Fibroblast of skin of back (primary cell): ENCODE results near the gene CCL4.
"Not testable (repeated sequence)": the region's sequence is repeated elsewhere in the genome, so short reads cannot be mapped to it uniquely, and the experiment has no call there.

Source experiments
- DNase-seq: peaks from one replicate; pipeline ENCODE4 v3.0.0-alpha.2; 2013

CCL4 gene

DNA sequence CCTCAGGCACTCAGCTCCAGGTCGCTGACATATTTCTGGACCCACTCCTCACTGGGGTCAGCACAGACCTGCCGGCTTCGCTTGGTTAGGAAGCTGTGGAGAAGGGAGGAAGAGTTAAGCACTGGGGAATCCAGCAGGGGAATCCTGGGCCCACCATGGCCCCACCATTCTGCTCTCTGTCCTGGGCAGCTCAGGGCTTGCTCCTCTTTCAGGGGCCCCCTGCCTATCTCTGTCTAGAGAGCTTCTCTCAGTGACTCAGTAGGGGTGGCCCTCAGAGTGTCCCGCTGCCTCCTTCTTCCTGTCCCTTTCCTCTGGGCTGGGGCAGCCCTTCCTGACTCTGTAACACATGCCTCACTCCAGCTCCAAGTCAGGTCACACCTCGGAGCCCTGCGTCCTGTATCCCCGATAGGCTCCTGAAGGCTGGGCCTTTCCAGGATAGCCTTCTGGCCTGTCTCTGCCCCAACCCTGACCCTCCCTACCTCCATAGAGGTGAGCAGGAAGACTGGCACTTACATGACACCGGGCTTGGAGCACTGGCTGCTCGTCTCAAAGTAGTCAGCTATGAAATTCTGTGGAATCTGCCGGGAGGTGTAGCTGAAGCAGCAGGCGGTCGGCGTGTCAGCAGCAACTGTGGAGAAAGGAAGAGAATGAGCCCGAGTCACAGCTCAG lies 14.8 kb upstream of the CCL4 start:
- no peak for DNase-seq

GRCh38 chr17:36089339-36089865 lies 14.2 kb upstream of the CCL4 start:
- no peak for DNase-seq

DNA sequence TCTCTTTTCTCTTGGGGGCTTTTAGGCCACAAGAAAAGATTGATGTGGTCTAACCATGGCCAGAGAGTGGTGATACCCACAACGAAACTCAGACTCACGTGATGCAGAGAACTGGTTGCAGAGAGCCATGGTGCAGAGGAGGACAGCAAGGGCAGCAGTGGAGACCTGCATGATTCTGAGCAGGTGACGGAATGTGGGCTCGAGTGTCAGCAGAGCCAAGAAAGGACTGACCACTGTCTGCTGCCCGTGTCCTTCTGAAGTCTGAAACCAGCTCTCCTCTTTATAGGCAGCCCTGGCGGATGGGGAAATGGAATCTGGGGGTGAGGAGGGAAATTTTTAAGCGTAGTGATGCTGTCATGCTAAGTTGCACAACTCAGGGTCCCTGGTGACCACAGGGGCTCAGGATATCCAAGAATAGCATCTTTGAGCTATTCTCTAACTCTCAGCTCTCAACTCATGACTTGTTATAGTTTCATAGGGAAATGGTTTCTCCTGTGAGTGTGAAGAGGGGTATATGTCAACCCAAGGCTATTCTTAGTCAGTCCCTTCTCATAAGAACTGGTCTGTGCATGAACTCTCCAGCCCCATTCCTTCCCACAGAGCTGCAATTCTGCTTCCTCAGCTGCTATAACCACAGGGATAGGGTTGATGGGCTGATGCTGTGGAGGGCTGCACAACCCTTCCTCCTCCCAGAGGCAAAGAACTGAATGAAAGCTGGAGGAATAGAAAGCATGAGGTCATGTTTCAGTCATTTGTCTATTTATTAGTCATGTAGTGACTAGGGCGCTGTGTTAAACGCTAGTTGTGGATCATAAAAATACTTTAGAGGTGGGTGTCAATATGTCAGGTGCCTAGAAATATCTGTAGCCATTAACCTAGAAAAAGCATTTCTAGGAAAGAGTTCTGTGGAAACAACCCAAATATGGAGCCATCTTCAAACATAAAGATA lies 13.5 kb upstream of the CCL4 start, which contains the start of gene CCL3:
Gene CCL3, minus strand, starts transcription at position 256 of the 949 bp plus-strand sequence. Its CDS starts 85 bp downstream, at position 171.
- DNase-seq = no peak

DNA sequence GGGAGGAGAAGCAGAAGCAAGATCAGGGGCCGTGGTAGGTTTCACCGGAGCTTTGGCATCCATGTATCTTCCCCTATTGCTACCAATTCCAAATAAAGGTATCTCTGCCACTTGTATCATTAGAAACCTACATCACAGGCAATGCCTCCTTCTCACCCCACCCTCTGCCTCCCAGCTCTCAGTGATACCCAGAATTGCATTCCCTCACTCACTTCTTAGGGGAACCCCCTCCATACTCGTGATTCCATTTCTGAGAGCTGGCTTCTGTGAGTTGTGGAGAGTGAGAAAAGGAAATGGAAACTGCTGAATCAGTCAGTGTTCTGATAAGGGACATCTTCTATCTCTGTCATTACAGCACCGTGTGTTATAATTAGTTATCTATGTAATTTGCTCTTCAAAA lies 11.4 kb upstream of the CCL4 start:
- DNase-seq = no peak

DNA sequence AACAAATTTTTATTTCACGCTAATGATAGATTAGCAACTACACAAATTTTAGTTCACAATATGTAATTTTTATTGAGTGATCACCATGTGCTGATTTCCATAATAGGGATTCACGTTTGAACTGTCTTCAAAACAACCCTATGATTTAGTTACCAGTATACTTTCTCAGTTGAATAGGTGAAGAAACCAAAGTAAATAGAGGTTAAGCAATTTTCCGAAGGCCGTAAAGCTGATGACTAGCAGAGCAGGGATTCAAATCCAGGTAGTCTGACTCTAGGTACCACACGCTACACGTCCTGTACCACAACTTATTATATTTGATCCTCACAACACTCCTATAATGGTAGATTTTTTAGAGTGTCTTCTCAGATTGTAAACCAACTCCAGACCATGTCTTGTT lies 10.9 kb upstream of the CCL4 start:
- DNase-seq = not testable (repeated sequence)

GRCh38 chr17:36094232-36094631 lies 9.4 kb upstream of the CCL4 start:
- no peak for DNase-seq

GRCh38 chr17:36094746-36095145 lies 8.9 kb upstream of the CCL4 start:
- DNase-seq = no peak

GRCh38 chr17:36095992-36096391 lies 7.6 kb upstream of the CCL4 start:
- no peak for DNase-seq

DNA sequence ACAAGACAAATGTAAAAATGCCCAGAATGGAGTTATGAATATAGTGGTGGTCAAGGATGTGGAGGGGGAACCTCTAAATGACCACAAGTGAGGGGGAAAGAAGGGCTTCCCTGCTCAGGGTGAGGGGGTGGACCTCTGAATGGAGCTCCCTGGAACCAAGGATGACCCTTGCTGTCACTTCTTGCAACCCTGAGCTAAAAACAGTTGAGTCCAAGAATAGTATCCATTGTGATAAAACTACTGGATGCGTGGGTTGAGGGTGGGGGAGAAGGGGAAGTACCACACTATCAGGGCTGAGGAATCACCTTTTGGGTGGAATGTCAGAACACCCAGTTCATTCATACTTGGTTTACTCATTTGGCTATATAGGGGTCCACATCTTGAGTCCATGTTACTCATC lies 4.6 kb upstream of the CCL4 start:
- not testable (repeated sequence) for DNase-seq

GRCh38 chr17:36104246-36104645 lies 619 bp downstream of the CCL4 start:
- not testable (repeated sequence) for DNase-seq

DNA sequence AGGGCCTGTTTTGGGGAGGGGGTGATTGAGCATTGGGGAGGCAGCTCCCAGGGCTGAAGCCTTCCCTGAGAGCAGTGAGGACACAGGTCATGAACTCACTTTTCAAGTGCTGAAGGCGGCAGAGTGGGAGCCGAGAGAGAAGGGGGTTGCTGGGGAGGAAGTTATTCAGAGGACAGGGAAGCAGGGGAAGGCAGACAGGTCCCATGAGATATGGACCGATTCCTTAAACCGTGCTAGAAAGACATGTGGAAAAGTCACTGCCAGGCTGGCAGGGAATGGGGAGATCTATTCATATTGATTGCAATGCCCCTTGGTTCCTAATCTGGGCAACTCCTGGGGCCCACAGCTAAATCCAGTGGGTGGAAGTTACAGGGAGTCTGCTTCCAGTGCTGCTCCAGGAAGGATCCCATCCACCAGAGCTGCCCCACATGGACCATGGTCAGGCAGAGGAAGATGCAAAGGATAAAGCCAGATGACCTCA lies 1.1 kb downstream of the CCL4 start:
- DNase-seq = no peak

DNA sequence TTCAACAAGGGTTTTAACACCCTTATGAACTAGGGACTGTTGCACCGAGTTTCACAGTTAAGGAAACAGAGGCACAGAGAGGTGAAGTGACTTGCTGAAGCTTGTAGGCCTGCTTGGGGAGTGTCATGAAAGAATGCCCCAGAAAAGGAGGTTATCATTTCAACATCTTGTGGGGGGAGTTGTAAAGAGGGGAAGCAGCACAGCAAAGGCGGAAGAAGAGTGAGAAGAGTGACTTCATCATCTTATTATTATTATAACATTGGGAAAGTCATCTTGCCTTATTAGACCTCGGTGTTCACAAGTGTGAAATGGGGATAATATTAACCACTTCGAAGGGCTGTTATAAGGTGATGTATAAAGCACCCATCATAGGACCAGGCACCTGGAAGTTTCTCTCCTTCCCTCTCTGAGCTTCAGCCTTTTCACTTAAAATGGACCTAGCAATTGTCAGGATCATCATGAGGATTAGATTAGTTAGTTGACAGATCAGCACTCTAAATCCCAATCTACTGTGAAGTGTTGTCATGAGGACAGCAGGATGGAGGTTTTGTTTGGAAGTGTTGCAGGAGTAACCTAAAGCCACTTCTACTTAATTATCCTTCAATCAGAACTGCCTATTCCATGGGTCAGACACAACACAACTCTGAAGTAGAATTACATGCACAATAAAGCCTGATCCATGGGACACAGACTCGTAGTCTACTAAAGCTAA lies 2.3 kb downstream of the CCL4 start:
- no peak for DNase-seq

GRCh38 chr17:36106493-36106835 lies 2.8 kb downstream of the CCL4 start:
- no peak for DNase-seq

DNA sequence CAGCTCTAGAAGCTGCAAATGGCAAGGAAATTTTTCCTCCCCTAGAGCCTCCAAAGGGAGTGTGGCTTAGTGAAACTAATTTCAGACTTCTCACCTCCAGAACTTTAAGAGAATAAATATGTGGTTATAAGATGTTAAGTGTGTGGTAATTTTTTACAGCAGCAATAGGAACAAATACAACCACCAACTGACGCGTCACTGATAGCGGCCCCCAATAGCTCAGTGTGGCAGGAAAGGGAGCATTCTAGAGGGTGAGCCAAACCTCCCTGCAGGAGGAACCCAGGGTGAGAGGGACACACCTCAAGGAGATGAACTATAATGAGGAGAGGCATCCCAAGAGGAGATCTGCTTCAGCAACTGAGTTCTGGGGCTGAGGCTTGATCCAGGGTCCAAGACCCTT lies 4.0 kb downstream of the CCL4 start:
- DNase-seq = no peak

- DNase-seq = not testable (repeated sequence)
These were observed 4.6 kb downstream of the CCL4 start for GRCh38 chr17:36108265-36108664.

DNA sequence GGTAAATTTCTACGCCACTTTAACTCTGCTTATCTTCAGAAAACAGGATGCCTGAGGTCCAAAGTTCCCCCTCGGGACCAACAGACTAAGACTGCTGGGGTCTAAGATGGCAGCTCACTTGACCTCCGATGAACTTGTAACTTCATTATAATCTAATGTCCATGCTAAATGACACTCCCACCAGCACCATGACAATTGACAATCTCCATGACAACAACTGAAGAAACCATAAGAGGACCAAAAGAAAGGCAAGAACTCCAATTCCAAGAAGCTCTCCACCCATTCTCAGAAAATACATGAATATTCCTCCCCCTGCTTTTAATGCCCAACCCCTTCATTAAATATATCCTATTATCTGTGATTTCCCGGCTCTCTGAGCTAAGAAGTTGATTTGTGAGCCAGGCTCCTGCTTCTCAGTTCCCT lies 7.5 kb downstream of the CCL4 start:
- no peak for DNase-seq

DNA sequence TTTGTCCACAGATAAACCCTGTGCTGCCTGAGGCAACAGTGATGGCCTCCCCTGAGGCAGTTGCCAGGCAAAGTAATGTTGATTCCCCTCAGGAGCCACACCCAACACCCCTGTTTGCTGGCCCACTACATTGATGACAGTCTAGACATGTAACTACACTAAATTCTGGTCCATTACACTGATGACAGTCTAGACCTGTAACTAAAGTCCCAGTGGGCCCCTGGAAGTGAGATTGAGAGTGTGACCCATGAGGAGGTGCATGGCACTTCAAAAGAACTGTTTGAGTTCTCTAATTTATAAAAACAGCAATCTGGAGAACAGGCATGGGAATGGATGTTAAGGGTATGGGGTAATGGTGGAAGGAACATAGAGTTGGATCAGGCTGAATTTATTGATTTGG lies 8.9 kb downstream of the CCL4 start:
- no peak for DNase-seq

DNA sequence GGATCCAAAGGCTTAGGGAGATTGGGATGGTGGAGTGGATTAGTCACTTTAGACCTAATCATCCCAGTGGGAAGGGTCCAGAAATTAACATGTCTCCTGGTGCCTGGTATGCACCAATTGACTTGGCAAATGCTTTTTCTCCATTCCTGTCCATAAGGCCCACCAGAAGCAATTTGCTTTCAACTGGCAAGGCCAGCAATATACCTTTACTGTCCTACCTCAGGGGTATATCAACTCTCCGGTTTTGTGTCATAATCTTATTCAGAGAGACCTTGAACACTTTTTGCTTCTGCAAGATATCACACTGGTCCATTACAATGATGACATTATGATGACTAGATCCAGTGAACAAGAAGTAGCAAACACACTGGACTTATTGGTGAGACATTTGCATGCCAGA lies 9.5 kb downstream of the CCL4 start:
- DNase-seq = not testable (repeated sequence)

GRCh38 chr17:36114971-36115648 lies 11.5 kb downstream of the CCL4 start:
- peak; percentile 21 for DNase-seq

DNA sequence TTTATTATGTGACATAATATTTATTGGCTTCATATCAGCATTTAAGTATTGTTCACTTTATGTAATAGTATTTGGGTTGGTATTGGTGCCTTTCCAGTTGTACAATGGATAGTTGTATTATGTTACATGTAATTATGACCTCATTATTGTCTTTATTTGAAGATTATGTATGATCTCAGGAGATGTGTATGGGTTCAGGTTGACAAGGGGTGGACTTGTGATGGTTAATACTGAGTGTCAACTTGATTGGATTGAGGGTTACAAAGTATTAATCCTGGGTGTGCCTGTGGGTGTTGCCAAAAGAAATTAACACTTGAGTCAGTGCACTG lies 12.0 kb downstream of the CCL4 start:
- DNase-seq = not testable (repeated sequence)

GRCh38 chr17:36117505-36118382 lies 14.1 kb downstream of the CCL4 start:
- DNase-seq = no peak
